ENCODE results near the gene APBA1.
"Not testable (repeated sequence)": the region's sequence is repeated elsewhere in the genome, so short reads cannot be mapped to it uniquely, and the experiment has no call there.

APBA1 gene

GRCh38 chr9:69442486-69442885, 229.7 kb downstream of the APBA1 start:
- DNase-seq (ENCODE audit: low read depth) = no peak

GRCh38 chr9:69440254-69440955, 231.8 kb downstream of the APBA1 start:
- DNase-seq (ENCODE audit: low read depth) = not testable (repeated sequence)

DNA sequence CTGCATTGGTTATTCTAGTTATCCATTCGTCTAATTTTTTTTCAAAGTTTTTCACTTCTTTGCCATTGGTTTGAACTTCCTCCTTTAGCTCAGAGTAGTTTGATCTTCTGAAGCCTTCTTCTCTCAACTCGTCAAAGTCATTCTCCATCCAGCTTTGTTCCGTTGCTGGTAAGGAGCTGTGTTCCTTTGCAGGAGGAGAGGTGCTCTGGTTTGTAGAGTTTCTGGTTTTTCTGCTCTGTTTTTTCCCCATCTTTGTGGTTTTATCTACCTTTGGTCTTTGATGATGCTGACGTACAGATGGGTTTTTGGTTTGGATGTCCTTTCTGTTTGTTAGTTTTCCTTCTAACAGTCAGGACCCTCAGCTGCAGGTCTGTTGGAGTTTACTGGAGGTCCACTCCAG, 232.5 kb downstream of the APBA1 start:
- DNase-seq (ENCODE audit: low read depth) = not testable (repeated sequence)

DNA sequence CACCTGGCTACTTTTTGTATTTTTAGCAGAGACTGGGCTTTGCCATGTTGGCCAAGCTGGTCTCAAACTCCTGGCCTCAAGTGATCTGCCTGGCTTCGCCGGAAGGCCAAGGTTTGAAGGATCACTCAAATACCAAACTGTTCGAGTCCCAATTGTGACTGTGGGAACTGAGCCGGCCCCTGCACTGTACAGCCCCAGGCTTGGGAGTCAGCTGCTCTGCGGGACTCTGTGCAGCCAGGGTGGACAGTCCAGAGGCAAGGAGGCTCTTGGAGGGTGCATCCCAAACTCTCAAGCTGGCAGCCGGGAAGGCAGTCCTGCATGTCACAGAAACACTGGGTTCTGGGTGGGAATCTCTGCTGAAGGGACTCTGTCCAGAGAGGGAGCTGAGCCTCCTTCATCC, 238.2 kb downstream of the APBA1 start:
- no peak for DNase-seq (ENCODE audit: low read depth)

GRCh38 chr9:69433392-69433791, 238.8 kb downstream of the APBA1 start:
- no peak for DNase-seq (ENCODE audit: low read depth)

- no peak for DNase-seq (ENCODE audit: low read depth)
These were observed 239.5 kb downstream of the APBA1 start for GRCh38 chr9:69432623-69433022.

- no peak for DNase-seq (ENCODE audit: low read depth)
These were observed 240.4 kb downstream of the APBA1 start for GRCh38 chr9:69431777-69432176.

DNA sequence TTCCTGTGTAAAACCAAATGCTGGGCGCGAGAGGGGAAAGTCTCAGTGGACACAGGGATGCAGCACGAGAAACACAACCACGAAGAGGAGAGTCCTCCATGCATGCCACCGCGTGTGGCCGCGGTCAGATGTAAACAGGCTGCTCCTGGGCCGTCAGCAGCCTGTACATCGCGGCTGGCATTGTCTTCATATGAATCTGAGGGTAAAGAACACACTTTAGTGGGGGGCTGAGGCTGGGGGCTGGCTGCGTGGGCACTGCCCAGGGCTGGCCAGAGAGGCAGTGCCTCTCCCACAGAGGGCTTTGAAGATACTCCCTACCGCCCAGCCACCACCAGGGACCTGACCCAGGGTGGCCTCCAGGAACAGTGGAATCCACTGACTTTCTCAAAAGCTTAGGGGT, 241.0 kb downstream of the APBA1 start:
- DNase-seq (ENCODE audit: low read depth) = no peak

DNA sequence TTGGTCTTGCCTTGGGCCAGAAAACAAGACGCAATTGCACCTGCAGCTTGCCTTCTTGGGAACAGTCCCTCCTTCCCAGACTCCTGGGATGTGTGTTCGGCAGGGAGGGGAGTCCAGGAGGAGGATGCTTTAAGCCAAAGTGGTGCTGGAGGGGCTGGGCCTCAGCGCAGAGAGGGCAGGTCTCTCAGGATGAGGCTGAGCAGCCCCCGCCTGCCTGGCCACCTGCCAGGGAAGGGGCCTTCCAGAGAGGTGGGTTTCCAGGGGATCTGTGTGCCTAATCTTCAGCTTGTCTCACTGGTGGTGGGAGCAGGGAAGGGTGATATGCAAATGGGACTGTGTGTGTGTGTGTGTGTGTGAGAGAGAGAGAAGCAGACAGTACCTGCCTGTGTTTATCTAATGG, 242.0 kb downstream of the APBA1 start:
- DNase-seq (ENCODE audit: low read depth) = no peak

DNA sequence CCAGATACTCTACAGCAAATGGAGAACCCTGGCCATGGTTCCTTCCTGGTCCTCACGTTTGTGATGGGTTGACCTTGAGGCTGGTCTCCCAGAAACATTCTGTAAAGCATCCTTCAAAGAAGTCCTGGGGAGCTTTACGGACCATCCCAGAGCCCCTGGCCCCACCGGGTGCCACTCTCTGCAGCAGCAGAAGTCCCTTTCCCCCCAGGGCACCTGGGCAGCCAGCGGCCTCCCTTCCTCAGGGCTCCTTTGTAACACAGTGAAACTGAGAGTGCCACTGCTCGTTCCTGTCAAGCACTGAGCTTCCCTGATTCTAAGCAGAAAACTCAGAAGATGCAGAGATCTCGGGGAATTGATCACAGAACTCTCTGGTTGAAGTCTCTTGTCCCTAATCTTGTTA, 242.9 kb downstream of the APBA1 start:
- DNase-seq (ENCODE audit: low read depth) = no peak

DNA sequence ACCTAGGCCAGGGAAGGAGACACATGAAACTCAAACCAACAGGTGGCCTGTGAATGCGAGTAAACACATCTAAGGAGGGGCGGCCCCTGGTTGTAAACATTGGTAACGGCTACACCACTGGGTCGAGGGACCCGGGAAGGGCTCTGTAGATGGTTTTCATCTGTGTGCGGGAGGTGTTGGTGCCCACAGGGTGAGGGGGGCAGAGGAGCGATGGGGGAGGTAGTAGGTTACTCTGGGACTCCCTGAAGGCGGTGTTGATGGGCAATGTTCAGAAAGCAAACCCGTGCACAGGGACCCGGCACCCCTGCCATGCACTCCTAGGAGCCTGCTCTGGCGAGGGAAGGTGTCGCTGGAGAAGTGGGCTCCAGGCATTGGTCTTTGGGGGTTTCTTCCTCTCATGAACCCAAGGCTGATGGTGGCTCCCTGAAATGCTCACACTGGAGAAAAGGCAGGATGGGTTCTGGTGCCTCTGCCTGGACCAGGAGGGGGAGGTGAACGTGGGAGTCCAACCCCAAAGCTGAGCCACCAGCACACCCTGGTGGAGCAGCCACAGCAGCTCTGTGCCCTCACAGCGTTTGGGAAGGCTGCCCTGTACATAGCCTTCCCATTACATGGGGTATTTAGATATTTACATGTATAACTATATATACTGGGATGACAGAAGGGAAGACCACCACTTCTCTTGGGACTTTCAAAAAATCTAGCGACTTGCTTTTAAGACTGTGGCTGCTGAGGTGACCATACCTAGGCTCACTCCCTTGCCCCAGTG, 244.0 kb downstream of the APBA1 start:
- no peak for DNase-seq (ENCODE audit: low read depth)

DNA sequence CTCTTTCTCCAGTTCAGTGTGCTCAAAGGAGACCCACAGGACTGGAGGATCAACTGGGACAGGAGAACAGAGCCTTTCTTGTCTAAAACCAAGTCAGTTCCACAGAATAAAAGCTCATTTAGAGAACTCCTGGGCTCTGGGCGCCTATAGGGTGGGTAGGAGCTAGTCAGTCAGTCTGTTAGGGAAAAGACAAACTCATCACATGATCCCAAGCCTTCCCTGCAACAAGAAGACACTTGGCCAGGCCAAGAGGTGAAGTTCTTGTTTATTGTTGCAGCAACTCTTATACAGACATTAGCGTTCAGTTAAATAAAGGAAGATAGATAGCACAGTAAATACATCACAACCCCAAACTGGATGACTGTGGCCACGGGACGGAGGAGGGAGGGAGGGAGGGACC, 244.9 kb downstream of the APBA1 start:
- no peak for DNase-seq (ENCODE audit: low read depth)

- DNase-seq (ENCODE audit: low read depth) = no peak
These were observed 246.9 kb downstream of the APBA1 start for GRCh38 chr9:69425136-69425801.

DNA sequence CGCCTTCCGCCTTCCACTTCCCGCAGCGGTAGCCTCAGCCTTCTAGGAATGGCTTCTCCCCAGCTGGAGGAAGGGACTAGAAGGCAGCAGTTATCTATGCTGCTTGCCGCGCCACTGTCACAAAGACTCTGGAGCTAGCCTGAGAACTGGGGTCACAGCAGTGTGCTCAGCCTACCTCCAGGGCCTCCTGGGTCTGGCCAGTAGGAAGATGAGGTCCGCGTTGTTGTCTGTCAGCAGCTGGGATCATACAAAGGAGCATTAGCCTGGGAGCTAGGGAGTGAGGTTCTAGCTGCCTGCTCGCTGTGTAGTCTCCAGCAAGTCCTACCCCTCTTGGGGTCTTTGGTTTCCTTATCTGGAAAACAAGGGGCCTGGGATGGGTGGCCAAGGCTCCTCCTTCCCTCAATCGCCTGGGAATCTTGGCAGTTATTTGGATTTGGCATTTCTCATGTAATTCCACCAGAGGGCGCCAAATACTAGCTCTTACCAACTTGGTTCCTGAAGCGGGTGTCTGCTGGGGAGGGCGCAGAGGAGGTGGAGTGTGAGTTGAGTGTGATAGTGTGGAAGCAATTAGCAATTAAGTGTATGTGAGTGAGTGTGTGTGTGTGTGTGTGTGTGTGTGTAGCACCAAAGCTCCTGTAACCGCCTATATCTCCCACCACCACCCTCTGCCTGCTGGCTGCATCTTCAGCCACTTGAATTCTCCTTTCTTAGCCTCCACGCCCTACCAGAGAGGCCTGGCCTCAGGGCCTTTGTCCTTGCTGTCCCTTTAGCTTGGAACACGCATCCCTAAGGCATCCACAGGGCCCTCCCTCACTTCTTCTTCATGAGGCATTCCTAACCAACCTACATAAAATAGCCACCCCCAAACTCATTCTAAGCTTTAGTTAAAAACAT, 250.0 kb downstream of the APBA1 start:
- peak; percentile 12 for DNase-seq (ENCODE audit: low read depth)

- DNase-seq (ENCODE audit: low read depth) = peak; percentile 9
These were observed 251.4 kb downstream of the APBA1 start for GRCh38 chr9:69420611-69421270.

DNA sequence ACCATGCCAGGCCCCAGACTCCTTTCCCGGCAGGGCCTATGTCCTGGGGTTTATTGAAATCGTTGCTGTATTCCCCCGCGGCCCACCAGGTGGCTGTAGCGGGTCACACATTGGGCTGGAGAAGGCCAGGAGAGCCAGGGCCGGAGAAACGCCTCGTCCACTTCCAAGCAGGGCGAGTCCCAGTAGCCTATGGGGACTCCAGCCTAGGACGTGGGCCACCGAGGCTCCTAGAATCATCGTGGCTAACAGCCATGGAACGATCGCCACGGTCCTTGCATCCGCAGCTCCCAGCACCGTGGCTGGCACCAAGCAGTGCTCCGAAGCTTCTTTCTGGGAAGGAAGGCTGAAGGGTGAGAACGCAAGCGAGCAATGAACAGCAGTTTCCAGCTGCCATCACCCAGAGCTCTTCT, 259.4 kb downstream of the APBA1 start:
- no peak for DNase-seq (ENCODE audit: low read depth)

DNA sequence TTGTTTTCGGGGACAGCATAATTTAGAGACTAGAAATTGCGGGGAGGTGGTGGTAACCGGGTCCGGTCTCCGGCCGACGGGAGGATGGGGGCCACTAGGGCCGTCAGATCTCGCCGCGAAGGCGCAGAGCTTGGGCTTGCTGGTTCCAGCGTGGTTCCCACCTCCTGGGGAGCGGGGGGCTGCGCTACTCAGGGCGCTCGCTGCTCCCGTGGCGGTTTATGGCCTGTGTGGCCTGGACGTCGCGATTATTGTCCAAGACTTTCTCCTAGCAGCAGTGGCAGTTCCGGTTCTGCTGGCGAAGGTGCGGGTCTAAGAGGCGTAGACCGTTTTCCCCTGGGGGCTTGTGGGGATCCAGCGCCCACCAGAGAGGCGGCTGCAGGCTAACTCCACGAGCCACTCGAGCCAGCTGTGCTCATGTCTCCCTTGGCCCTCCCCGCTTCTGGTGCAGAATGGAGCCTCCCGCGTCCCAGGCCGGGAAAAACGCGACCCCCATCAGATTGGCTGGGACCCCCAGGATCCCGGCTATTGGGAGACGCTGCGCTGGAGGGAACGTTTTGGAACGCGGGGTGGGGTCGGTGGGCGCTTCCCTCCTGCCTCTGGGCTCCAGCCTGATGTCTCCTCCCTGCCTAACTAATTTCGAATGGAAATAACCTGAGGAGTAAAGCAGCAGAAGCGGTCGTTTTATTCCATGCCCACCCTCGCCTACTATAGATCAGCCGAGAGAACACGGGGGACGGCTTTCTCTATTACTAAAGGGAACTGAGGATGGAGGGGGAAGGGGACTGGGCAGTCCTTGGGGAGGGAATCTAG, 260.0 kb downstream of the APBA1 start:
- DNase-seq (ENCODE audit: low read depth) = no peak

DNA sequence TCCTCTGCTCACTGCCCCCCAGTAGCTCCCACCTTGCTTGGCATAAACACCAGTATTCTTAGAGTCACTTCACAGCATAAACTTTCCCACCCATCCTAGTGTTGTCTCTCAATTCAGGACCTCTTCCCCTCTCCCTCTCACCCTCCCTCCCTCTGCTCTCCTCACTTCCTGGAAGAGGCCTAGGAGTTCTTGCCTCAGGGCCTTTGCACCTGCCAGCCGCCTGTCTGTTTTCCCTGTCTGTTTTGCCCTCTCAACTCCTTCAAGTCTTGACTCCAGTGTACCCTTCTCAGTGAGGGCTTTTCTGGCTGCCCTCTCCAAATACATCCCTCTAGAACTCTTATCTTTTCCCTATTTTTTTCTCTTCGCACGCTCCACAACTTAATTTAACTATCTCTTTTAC, 260.9 kb downstream of the APBA1 start:
- DNase-seq (ENCODE audit: low read depth) = no peak

DNA sequence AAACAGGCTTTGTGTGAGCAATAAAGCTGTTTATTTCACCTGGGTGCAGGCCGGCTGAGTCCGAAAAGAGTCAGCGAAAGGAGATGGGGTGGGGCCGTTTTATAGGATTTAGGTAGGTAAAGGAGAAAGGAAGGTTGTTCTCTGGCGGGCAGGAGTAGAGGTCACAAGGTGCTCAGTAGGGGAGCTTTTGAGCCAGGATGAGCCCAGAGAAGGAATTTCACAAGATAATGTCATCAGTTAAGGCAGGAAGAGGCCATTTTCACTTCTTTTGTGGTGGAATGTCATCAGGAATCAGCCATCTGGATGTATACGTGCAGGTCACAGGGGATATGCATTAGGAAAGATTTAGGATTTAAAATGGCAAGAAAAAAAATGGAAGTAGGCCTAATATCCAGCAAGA, 262.2 kb downstream of the APBA1 start:
- not testable (repeated sequence) for DNase-seq (ENCODE audit: low read depth)

GRCh38 chr9:69400470-69400869, 271.7 kb downstream of the APBA1 start:
- no peak for DNase-seq (ENCODE audit: low read depth)
